ENCODE measurements around the gene TIFAB.

Gene TIFAB

GRCh38 chr5:135461481-135462151 is 9.5 kb upstream of the TIFAB start:
- Histone ChIP-seq H3K9me3 (ENCODE audit: control insufficient read depth, insufficient read depth, low read length) (no peaks in the 10 kb centered on the region), H3F3A (ENCODE audit: control insufficient read depth, insufficient read depth) (no peaks in the 10 kb centered on the region), H3K9me2 (replicated peaks; ENCODE audit: control insufficient read depth, low read length) (no peaks in the 10 kb centered on the region), H3K27ac (ENCODE audit: low read depth, low read length) (no peak overlapping the region), H3K4me1 (ENCODE audit: control insufficient read depth, low read length) (no peaks in the 10 kb centered on the region; the same call in 1 of the 2 replicates), H3K79me2 (ENCODE audit: control insufficient read depth, low read length) (no peaks in the 10 kb centered on the region), H3K4me3 (ENCODE audit: low read length) (no peak overlapping the region), H3K4me2 (ENCODE audit: low read length) (no peak overlapping the region), H3K36me3 (ENCODE audit: control insufficient read depth, low read length) (no peaks in the 10 kb centered on the region), H4K20me1 (ENCODE audit: control insufficient read depth, insufficient read depth, low read depth, low read length) (no peaks in the 10 kb centered on the region), H3K27me3 (ENCODE audit: control insufficient read depth, low read length) (peaks cover 23% of the 10 kb centered on the region)
- no peak for TF ChIP-seq CTCF (IDR thresholded peaks at IDR 0.05; ENCODE audit: low read depth, low read length, poor library complexity, severe bottlenecking)
- TF ChIP-seq EZH2phosphoT487 (IDR thresholded peaks at IDR 0.05; ENCODE audit: borderline replicate concordance, low read length), result no peak

GRCh38 chr5:135460246-135461033 is 8.3 kb upstream of the TIFAB start:
- Histone ChIP-seq H3K27me3 (ENCODE audit: control insufficient read depth, low read length) (peaks cover 20% of the 10 kb centered on the region), H3K4me2 (ENCODE audit: low read length) (no peak overlapping the region)

DNA sequence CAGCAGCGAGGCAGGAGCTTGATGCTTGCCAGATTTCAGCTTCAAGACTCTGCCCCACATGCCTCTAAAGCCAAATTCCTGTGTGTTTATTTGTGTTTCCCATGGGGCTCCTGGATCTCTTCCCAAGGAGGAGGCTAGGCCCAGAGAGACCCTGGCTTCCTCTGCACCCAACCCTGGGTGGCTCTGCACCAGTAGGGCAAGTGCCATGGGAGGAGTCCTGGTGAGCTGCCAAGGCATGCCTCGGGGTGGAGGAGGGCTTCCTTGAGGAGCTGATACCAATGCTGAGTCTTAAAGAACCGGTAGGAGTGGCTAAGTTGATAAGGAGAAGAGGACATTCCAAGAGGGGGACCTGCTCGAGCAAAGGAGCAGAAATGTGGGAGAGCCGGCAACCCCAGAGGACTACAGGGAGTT is 6.8 kb upstream of the TIFAB start:
- H3K27me3 ChIP-seq (ENCODE audit: control insufficient read depth, low read length), result peaks cover 22% of the 10 kb centered on the region; the same call in 1 of the 2 replicates
- no peak overlapping the region for H3K4me2 ChIP-seq (ENCODE audit: low read length)

More at GRCh38 chr5:135460246-135461033, 8.3 kb upstream of the TIFAB start:
- H3K27ac ChIP-seq (ENCODE audit: low read depth, low read length), result no peak overlapping the region
- no peaks in the 10 kb centered on the region for H3K9me2 ChIP-seq (replicated peaks; ENCODE audit: control insufficient read depth, low read length)
- H3K4me1 ChIP-seq (ENCODE audit: control insufficient read depth, low read length), result no peaks in the 10 kb centered on the region
- H4K20me1 ChIP-seq (ENCODE audit: control insufficient read depth, insufficient read depth, low read depth, low read length), result no peaks in the 10 kb centered on the region
- H3K79me2 ChIP-seq (ENCODE audit: control insufficient read depth, low read length), result no peaks in the 10 kb centered on the region
- no peak overlapping the region for H3K4me3 ChIP-seq (ENCODE audit: low read length)
- no peak for TF ChIP-seq EZH2phosphoT487 (IDR thresholded peaks at IDR 0.05; ENCODE audit: borderline replicate concordance, low read length)
- TF ChIP-seq CTCF (IDR thresholded peaks at IDR 0.05; ENCODE audit: low read depth, low read length, poor library complexity, severe bottlenecking), result no peak
- H3K36me3 ChIP-seq (ENCODE audit: control insufficient read depth, low read length), result no peaks in the 10 kb centered on the region
- H3K9me3 ChIP-seq (ENCODE audit: control insufficient read depth, insufficient read depth, low read length), result no peaks in the 10 kb centered on the region
- H3F3A ChIP-seq (ENCODE audit: control insufficient read depth, insufficient read depth), result no peaks in the 10 kb centered on the region

More for the DNA sequence above, 6.8 kb upstream of the TIFAB start:
- TF ChIP-seq CTCF (IDR thresholded peaks at IDR 0.05; ENCODE audit: low read depth, low read length, poor library complexity, severe bottlenecking), result no peak
- TF ChIP-seq EZH2phosphoT487 (IDR thresholded peaks at IDR 0.05; ENCODE audit: borderline replicate concordance, low read length), result no peak
- Histone ChIP-seq H3K27ac (ENCODE audit: low read depth, low read length) (no peak overlapping the region), H3K4me3 (ENCODE audit: low read length) (no peak overlapping the region), H3F3A (ENCODE audit: control insufficient read depth, insufficient read depth) (no peaks in the 10 kb centered on the region), H3K79me2 (ENCODE audit: control insufficient read depth, low read length) (no peaks in the 10 kb centered on the region), H3K9me3 (ENCODE audit: control insufficient read depth, insufficient read depth, low read length) (no peaks in the 10 kb centered on the region), H3K4me1 (ENCODE audit: control insufficient read depth, low read length) (no peaks in the 10 kb centered on the region), H3K36me3 (ENCODE audit: control insufficient read depth, low read length) (no peaks in the 10 kb centered on the region), H3K9me2 (replicated peaks; ENCODE audit: control insufficient read depth, low read length) (no peaks in the 10 kb centered on the region), H4K20me1 (ENCODE audit: control insufficient read depth, insufficient read depth, low read depth, low read length) (no peaks in the 10 kb centered on the region)
